GM21367 (cell line): ENCODE measurements around the gene TMEM208.
A peak's percentile ranks its signal among the peaks of the same experiment; 100 is the strongest.

Source experiments
- ATAC-seq: cut with Tn5 transposase; IDR thresholded peaks from one replicate; pipeline ENCODE4 v1.9.1; 2021; ENCODE audit not compliant: unreplicated experiment

TMEM208 gene

DNA sequence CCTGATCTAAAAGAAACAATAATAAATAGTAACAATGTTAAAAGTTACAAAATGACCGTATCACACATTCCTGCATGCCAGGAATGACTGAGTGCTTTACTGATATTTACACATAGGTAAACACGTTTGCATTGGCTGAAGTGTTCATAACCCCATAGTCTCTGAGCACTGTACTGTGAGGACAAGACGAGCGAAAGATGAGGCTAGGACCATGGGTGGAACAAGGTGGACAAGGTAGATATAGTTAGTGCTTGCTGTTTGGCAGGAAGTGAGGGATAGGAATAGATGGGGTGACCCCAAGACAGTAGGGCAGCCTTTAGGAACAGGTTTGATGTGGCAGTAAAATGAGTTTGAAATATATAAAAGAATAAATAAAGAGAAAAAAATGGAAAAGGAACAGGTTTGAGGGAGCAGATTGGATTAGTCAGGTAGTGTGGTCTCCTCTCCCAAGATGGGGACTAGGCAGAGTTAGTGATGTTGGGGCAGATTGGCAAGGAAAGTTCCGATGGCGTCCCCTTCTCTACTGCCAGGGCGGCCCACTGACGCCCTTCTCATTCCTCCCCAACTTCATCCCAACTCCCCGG lies 35.4 kb upstream of the TMEM208 start:
- ATAC-seq: no peak

DNA sequence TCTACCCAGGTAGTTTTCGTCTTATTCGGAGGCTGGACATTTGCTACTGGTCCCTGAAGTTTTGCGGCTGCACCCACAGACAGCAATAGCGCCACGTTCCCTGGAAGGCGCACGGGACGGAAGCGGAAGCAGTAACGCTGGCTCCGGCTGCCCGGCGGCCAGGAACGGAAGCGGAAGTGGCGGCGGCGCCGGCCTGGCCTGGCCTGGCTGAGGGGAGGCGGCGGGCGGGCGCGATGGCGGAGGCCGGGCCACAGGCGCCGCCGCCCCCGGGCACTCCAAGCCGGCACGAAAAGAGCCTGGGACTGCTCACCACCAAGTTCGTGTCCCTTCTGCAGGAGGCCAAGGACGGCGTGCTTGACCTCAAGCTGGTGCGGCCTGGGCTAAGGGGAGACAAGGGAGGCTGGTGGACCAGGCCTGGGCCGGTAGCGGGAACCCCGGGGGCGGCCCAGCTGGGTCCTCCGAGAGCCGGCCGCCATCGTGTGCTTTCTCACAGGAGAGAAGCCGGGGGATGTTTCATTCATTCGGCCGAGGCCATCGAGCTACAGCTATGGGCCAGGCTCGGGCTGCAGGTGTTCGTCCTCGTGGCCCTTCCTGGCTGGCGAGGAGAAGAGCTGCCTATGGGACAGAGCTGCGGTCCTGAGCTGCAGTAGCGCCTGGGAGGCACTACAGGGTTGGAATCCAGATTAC lies 34.8 kb upstream of the TMEM208 start, which contains the start of gene E2F4:
Gene E2F4 (plus strand): TSS at position 161 of the 687 bp plus-strand sequence. CDS start 73 bp downstream, at position 234.
- ATAC-seq: peak; percentile 75

DNA sequence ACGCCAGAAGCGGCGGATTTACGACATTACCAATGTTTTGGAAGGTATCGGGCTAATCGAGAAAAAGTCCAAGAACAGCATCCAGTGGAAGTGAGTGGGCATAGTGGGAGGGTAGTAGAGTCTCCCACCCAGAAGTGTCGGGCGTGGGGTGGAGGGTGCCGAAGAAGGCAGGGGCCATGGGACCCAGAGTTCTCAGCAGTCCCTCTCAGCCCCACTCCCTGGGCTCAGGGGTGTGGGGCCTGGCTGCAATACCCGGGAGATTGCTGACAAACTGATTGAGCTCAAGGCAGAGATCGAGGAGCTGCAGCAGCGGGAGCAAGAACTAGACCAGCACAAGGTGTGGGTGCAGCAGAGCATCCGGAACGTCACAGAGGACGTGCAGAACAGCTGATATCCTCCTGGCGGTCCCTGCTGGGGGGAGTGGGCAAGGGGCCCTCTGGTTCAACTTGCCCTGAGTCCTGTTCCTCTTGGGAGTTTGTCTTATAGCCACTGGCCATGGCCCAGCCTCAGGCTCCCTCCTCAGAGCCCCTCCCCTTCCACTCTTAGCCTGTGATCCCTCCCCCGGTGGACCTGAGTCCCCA lies 34.1 kb upstream of the TMEM208 start:
- no peak for ATAC-seq

DNA sequence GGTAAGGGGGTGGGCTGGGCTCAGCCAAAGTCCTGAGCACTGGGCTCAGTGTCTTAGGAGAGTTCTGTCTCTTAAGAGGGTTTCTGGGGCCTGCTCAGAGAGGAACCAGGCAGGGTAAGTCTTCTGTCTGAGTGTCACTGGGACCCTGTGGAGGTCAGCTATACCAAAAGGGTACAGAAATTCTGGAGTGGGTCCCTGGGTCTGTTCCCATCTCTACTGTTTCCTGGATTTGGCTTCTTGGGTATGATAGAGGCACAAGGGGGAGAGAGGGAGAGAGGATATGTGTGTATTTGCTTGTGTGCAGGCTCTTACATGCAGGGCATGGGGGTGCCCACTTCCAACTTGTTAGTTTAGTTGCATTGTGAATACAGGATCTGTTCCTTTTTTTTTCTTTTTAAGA lies 33.4 kb upstream of the TMEM208 start:
- ATAC-seq: no peak

DNA sequence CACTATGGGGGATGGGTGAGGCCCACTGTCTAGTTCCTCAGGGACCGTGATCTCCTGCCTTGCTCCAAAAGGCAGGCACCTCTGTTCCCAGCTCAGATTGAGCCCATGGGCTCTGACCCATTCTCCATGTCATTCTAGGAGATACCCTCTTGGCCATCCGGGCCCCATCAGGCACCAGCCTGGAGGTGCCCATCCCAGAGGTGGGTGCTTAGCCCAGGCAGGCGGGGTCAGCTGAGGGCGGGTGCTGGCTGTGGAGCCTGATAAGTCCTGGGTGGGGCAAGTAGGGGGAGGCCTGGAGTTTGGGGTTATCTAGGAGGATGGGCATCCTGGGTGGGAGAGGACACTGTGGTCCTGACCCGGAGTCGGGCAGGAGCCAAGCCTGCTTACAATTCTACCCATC lies 32.7 kb upstream of the TMEM208 start:
- no peak for ATAC-seq

DNA sequence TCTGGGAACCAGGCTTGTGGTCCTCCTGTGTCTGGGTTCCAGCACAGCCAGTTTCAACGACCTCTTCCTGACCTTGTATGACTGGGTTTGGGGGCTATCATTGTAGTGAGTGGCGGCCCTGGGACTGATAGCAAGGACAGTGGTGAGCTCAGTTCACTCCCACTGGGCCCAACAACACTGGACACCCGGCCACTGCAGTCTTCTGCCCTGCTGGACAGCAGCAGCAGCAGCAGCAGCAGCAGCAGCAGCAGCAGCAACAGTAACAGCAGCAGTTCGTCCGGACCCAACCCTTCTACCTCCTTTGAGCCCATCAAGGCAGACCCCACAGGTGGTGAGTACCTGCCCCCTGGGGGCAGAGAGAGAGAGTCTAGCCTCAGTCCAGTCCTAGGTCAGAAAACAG lies 31.3 kb upstream of the TMEM208 start:
- no peak for ATAC-seq

DNA sequence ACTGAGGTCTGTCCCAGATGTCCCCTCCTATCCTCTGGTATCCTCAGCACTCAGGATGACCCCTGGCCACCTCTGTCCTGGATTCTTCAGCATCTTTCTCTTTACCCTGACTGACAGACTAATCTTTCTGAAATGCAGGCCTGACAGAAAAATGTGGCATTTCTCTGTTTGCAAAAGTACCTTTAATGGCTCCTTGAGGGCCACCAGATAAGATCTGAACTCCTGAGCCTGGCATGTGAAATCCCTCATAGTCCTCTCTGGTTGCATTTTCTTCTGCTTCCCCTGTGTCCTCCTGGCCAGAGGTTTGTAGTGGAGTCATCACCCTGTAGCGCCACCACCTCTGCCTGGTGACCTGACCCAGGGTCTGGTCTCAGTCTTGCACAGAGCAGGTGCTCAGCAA lies 30.0 kb upstream of the TMEM208 start:
- no peak for ATAC-seq

DNA sequence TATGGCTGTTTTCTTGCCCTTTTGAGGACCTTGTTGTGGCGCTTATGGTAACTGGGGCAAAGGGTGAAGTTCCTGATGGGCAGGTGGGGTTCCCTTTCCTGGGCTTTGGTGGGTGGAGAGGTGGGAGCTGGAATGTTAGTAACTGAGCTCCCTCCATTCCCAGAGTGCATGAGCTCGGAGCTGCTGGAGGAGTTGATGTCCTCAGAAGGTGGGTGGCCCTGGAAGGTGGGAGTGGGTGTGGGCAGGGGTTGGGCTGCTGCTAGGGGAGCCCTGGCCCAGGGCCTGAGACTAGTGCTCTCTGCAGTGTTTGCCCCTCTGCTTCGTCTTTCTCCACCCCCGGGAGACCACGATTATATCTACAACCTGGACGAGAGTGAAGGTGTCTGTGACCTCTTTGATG lies 29.2 kb upstream of the TMEM208 start:
- ATAC-seq: no peak

DNA sequence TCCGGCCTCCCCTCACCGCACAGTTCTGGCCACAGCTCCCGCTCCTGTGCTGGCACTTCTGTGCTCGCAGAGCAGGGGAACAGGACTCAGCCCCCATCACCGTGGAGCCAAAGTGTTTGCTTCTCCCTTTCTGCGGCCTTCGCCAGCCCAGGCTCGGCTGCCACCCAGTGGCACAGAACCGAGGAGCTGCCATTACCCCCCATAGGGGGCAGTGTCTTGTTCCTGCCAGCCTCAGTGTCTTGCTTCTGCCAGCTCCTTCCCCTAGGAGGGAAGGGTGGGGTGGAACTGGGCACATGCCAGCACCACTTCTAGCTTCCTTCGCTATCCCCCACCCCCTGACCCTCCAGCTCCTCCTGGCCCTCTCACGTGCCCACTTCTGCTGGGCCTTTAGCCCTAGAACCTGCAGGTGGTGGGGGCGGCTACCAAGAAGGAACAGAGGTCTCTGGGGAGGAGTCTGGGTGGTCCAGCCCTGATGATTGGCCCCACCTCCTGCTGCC lies 28.6 kb upstream of the TMEM208 start:
- no peak for ATAC-seq

DNA sequence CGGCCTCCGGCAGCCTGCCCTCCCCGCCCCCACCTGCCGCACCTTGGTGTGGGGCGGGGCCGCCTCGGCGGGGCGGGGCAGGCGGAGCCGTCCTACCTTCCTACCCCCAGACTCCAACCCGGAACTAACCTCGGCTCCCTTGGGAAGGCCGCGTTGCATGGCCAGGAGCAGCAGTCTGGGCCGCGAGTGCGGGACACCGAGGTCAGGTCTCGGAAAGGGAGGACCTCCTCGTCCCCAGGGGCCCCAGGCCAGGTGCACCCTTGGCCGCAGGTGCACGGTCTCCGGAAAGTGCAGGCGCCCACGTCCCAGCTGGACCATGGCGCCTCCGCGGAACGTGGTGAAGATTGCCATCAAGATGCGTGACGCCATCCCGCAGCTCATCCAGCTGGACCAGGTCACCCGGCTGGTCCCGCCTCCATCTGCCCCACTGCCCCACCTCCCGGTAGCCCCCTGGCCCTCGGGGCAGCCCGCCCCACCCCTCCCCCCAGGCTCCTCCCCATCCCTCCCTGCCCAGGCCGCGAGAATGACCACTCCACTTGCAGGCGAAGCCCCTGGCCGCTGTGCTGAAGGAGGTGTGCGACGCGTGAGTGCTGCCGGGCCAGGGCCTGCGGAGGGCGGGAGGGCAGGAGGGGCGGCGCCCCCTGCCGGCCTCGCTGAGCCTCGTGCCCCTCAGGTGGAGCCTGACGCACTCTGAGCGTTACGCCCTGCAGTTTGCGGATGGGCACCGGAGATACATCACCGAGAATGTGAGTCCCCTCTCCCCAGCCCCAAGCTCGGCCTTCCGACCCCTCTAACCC lies 27.7 kb upstream of the TMEM208 start, which contains the start of gene ELMO3:
Gene ELMO3 (plus strand): TSS at position 121 of the 797 bp plus-strand sequence. CDS start 196 bp downstream, at position 317.
- ATAC-seq: no peak

DNA sequence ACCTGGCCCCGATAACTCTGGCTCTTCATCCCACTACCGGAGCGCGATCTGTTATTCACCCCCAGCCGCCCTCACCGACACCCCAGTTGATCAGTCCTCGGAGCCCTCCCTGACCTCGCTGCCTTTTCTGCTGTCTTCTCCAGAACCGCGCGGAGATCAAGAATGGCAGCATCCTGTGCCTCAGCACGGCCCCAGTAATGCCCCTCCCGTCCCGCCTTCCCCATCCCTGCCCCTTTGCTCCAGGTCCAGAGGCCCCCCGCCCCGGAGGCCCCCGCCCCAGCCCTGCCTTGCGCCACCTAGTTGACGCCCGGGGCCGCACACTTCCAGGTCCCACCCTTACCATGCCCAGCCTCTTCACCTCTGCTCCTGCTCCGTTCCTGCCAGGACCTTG lies 27.1 kb upstream of the TMEM208 start:
- no peak for ATAC-seq

DNA sequence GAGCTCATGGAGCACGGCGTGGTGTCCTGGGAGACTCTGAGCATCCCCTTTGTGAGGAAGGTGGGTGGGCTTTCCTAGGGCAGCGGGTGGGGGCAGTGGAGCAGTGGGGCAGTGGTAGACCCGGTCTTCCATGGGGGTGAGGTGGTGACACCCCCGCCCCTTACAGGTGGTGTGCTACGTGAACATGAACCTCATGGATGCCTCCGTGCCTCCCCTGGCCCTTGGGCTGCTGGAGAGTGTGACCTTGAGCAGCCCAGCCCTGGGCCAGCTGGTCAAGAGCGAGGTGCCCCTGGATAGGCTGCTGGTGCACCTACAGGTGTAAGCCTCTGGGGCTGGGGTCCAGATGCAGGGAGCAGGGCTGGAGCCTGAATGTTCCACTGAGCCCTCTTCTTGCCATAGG lies 26.4 kb upstream of the TMEM208 start:
- ATAC-seq: no peak

DNA sequence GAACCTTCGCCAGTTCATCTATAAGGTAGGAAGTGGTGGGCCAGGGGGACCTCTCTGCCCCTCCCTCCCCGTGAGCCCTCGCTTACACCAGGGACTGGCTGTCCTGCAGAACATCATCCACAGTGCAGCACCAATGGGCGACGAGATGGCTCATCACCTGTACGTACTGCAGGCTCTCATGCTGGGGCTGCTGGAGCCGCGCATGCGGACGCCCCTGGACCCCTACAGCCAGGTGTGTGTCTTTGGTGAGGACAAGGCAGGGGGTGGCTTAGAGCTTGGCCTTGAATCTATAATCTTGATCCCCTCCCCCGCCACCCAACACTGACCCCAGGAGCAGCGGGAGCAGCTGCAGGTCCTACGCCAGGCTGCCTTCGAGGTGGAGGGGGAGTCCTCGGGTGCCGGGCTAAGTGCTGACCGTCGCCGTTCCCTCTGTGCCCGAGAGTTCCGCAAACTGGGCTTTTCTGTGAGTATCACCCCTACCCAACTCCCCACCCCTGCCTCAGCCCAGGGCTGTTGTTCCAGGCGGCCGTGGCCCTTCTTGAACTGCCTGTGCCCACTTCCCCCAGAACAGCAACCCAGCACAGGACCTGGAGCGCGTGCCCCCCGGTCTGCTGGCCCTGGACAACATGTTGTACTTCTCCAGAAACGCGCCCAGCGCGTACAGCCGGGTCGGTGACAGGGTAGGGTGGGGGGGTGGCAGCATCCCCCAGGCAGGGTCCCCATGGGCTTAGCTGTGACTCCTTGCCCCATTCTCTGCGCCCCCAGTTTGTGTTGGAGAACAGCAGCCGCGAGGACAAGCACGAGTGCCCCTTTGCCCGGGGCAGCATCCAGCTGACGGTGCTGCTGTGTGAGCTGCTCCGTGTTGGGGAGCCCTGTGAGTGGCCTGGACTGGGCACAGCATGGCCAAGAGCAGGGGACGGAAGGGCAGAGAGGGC lies 25.3 kb upstream of the TMEM208 start:
- no peak for ATAC-seq

DNA sequence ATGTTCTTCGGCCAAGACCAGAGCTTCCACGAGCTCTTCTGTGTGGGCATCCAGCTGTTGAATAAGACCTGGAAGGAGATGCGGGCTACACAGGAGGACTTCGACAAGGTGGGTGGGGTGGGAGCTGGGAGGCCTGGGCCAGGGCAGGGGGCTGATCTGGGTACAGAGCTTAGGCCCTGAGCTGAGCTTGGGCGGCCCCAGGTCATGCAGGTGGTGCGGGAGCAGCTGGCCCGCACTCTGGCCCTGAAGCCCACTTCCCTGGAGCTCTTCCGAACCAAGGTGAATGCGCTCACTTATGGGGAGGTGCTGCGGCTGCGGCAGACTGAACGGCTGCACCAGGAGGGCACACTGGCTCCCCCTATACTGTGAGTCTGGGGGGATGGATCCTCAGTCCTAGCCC lies 24.5 kb upstream of the TMEM208 start:
- no peak for ATAC-seq

DNA sequence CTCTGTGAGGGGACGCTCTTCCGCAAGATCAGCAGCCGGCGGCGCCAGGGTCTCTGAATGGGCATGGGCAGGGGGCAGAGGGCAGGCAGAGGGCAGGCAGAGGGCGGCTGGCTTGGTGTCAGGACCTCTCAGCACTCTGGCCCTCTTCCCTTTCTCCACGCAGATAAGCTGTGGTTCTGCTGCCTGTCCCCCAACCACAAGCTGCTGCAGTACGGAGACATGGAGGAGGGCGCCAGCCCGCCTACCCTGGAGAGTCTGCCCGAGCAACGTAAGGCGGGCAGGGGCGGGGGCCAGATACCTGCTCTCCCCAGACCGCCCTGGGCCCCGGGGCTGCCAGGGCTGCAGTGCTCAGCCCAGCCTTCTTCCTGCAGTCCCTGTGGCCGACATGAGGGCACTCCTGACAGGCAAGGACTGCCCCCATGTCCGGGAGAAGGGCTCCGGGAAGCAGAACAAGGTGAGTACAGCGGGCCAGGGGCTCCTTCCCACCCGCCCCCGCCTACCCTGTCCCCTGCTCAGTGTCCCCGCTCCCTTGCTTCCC lies 23.9 kb upstream of the TMEM208 start:
- no peak for ATAC-seq

DNA sequence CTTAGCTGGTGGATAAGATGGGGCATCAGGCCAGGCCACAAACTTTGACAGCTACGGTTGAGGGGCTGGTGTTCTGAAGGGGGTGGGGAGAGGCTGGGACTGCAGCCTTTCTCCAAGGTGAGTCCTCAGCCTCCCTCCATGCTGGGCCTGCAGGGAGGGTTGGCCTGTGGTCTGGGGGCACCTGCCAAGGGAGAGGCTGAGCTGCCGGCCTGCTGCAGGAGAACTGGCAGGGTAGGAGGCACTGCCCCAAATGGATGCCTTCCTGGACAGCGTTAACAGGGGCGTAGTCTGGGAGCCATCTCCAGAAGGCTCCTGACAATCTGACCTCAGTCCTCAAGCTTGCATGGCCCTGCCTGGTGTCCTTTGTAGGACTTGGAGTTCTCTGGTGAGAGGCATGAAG lies 22.9 kb upstream of the TMEM208 start:
- no peak for ATAC-seq

DNA sequence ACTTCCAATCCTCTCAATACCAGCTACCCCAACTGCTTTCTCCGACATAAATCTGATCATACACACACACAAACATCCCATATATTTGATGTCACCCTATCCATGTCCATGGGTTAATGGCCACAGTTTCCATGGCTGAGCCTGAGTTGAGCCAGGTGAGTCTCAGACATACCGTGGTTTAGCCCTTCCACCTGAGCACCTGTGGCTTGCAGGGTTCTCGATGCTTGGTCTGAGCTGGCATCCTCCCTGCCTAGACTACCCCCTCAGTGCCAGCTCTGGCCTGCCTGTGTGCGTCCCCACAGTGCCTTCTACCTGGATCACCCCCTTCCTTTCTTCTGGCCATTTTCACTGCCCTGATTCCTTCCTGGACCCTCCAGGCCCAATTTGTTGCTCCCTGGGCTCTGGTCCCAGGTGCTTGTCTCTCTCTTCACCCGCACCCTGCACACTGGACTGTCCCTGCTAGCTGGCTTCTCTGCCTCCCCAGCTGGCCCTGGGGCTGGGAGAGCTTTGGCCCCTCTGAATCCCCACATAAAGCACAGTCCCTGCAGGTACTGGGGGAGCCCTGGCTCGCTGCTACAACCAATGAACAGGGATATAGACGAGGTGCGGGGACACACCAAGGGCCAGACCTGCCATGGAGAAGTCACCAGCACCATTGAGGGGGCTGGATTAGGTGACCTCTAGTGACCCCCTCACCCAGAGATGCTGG lies 20.6 kb upstream of the TMEM208 start:
- no peak for ATAC-seq

DNA sequence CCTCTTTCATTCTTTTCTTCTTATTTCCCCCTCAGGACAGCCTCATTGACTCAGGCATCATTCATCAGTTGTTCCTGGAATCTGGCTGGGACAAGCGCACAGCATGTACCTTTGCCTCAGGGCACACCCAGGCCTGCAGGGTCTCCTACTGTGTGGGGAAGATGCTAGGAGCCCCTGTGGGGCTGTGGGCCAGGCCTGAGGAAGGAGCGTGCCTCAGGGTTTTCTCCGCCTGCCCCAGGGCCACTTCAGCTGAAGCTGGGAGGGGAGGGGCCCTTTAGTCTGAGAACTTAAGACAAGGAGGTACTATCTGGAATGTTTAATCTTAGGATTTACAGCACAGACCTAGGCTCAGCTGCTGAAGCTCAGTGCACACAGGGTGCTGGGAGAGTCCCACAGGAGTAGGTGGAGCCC lies 20.1 kb upstream of the TMEM208 start:
- ATAC-seq: no peak

DNA sequence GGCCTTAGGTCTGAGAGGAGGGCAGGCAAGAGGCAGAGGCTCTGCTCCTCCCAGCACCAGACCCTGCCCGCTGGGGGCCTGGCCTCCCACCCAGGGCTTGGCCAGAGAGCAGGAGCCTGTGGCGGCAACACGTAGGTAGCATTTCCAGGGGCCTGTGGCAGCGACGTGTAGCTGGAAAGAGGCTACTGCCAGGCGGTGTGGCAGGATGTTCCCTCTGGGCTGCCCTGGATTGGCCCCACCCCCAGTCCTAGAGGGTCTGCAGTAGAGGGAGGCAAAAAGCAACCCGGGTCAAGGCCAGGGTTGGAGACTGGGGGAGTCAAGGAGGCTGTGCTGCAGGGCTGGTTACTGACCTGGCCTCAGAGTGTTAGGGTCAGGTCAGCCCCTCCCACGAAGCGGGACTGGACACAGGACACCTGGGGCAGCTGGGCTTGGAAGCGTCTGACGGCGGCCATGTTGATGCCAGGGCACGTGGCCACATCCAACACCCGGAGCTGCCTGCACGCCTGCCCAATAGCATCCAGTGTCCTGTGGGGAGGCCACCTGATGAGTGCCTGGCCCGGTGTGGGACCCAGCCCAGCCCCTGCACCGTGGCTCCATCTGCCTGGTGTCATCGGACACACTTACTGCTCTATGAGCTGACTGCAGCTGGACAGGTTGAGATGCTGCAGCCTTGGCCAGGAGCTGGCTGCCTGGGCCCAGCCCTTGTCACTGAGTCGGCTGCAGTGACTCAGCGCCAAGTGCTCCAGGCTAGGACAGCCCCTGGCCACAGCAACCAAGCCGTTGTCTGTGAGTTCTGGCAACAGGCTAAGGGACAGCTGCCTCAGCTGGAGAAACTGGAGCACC lies 19.5 kb upstream of the TMEM208 start:
- no peak for ATAC-seq
